Peyer's patch (tissue), 4 donors: ENCODE measurements around the gene MARCHF2.

Source experiments
- POLR2A ChIP-seq, 2 donors: fragments of 450-650 bp; IDR thresholded peaks; one replicate each; pipeline ENCODE4 v1.5.1; 2017; ENCODE audit warnings: antibody characterized with exemption in 2 of 2, mild to moderate bottlenecking in 2 of 2, moderate library complexity in 2 of 2
- TF ChIP-seq, protein P1 (sequence below), 6 experiments: fragments of 450-650 bp in 4 of 6; fragments of 200-600 bp in 2 of 6; sonication (generic) in 1 of 6; IDR thresholded peaks; one replicate each; pipeline ENCODE4 v1.5.1; 2017 to 2019; ENCODE audit warnings: antibody characterized with exemption in 6 of 6, mild to moderate bottlenecking in 3 of 6, moderate library complexity in 1 of 6

DNA sequence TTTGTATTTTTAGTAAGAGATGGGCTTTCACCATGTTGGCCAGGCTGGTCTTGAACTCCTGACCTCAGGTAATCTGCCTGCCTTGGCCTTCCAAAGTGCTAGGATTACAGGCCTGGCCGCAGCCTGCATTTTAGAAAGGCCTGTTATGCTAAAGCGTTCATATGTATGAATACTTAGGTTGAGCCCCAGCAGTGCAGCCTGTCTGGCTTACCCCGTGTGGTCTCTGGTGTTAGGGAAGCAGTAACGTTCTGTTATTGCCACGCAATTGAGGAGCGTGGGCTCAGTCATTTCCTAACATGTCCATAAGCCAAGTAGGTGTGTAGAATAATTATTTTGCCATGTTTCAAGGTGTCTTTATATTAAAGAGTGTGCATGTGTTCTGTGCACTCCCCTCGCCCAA lies 46.0 kb downstream of the MARCHF2 start:
- TF ChIP-seq, protein P1, sequence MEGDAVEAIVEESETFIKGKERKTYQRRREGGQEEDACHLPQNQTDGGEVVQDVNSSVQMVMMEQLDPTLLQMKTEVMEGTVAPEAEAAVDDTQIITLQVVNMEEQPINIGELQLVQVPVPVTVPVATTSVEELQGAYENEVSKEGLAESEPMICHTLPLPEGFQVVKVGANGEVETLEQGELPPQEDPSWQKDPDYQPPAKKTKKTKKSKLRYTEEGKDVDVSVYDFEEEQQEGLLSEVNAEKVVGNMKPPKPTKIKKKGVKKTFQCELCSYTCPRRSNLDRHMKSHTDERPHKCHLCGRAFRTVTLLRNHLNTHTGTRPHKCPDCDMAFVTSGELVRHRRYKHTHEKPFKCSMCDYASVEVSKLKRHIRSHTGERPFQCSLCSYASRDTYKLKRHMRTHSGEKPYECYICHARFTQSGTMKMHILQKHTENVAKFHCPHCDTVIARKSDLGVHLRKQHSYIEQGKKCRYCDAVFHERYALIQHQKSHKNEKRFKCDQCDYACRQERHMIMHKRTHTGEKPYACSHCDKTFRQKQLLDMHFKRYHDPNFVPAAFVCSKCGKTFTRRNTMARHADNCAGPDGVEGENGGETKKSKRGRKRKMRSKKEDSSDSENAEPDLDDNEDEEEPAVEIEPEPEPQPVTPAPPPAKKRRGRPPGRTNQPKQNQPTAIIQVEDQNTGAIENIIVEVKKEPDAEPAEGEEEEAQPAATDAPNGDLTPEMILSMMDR (IDR thresholded peaks at IDR 0.05) = no peak
- TF ChIP-seq POLR2A (IDR thresholded peaks at IDR 0.05) = no peak
